Measurements from ENCODE around the gene FRS2.

GRCh38 chr12:69620077-69620476 lies 149.9 kb downstream of the FRS2 start:
- TF ChIP-seq CTCF (IDR thresholded peaks at IDR 0.05) (no peak), EZH2 (IDR thresholded peaks at IDR 0.05; ENCODE audit: borderline replicate concordance, insufficient read depth, low read depth, low read length, poor library complexity, severe bottlenecking) (no peak)
